Panc1 (cell line): ENCODE data around the gene ENTREP1. TPM values are rescaled to one million over a fixed set of nuclear protein-coding genes. Genes with fewer than 3 reads are reported as not detected.

Source experiments
- ATAC-seq: fragments of 200-7000 bp; cut with Tn5 transposase; 2 replicates; pipeline ENCODE4 v1.9.1; 2020; ENCODE audit warnings: mild to moderate bottlenecking, moderate library complexity
- BruUV-seq: library from RNA; stranded (reverse); fragments of 400-500 nt; replicated peaks from 2 replicates; lab custom pipeline; 2021; lab: Mats Ljungman, UMichigan
- CTCF ChIA-PET: fragments of 300-600 bp; sonication (Branson Sonifier 250); formaldehyde crosslinking; loops from one replicate; lab custom pipeline; 2022; ENCODE audit warnings: antibody characterized with exemption; lab: Charles Lee
- POLR2A ChIA-PET: fragments of 300-600 bp; sonication (Branson Sonifier 250); formaldehyde crosslinking; loops from one replicate; lab custom pipeline; 2022; ENCODE audit warnings: antibody characterized with exemption; lab: Charles Lee
- DNase-seq: peaks from one replicate; pipeline ENCODE4 v3.0.0-alpha.2; 2010; ENCODE audit warnings: low read depth, low spot score
- H3K27ac ChIP-seq: 2 replicates; pipeline ENCODE4 v1.5.1; 2011; ENCODE audit warnings: mild to moderate bottlenecking, low read length, inconsistent platforms
- H3K27me3 ChIP-seq: fragments of 200-500 bp; sonication (Bioruptor generic); 2 replicates; pipeline ENCODE4 v1.6.0; 2014; ENCODE audit warnings: low read length, inconsistent platforms; ENCODE audit not compliant: control insufficient read depth, insufficient read depth
- H3K36me3 ChIP-seq: fragments of 200-500 bp; sonication (Bioruptor generic); 2 replicates; pipeline ENCODE4 v1.5.1; 2014; ENCODE audit warnings: inconsistent platforms, mild to moderate bottlenecking, low read length, moderate library complexity; ENCODE audit not compliant: control insufficient read depth, insufficient read depth
- H3K4me1 ChIP-seq: 2 replicates; pipeline ENCODE4 v1.5.1; 2011; ENCODE audit warnings: inconsistent platforms, mild to moderate bottlenecking, low read length, moderate library complexity; ENCODE audit not compliant: control insufficient read depth, insufficient read depth
- H3K4me3 ChIP-seq, 2 experiments: 2 replicates each; pipeline ENCODE4 v1.5.1; 2011 to 2012; ENCODE audit warnings: low read depth in 2 of 2, low read length in 2 of 2, mild to moderate bottlenecking in 2 of 2, inconsistent platforms in 1 of 2, moderate library complexity in 1 of 2
- H3K9me3 ChIP-seq: fragments of 200-500 bp; sonication (Bioruptor generic); 2 replicates; pipeline ENCODE4 v1.5.1; 2014; ENCODE audit warnings: low read depth, mild to moderate bottlenecking, inconsistent platforms, low read length, moderate library complexity; ENCODE audit not compliant: control insufficient read depth, insufficient read depth
- CTCF ChIP-seq: fragments of 450-650 bp; IDR thresholded peaks from 2 replicates; pipeline ENCODE4 v1.5.1; 2017; ENCODE audit warnings: mild to moderate bottlenecking
- POLR2AphosphoS5 ChIP-seq: IDR thresholded peaks from 2 replicates; pipeline ENCODE4 v1.6.1; 2012; ENCODE audit warnings: mild to moderate bottlenecking, low read depth, low read length, moderate library complexity
- REST ChIP-seq, 2 experiments: IDR thresholded peaks; 2 replicates each; pipeline ENCODE4 v1.6.1; 2011 to 2012; ENCODE audit warnings: low read depth in 2 of 2, control low read depth in 1 of 2, low read length in 1 of 2, mild to moderate bottlenecking in 1 of 2, moderate library complexity in 1 of 2; ENCODE audit not compliant: insufficient read depth in 1 of 2
- SIN3A ChIP-seq: IDR thresholded peaks from 2 replicates; pipeline ENCODE4 v1.6.1; 2012; ENCODE audit warnings: low read depth, mild to moderate bottlenecking, low read length, moderate library complexity, borderline replicate concordance; ENCODE audit not compliant: insufficient read depth
- TCF7L2 ChIP-seq: IDR thresholded peaks from 2 replicates; pipeline ENCODE4 v1.6.1; 2011; ENCODE audit warnings: mild to moderate bottlenecking, low read depth, low read length, inconsistent platforms
- in situ Hi-C: cut with HindIII; loops from 2 replicates; pipeline ENCODE4 v1.10.0; 2016; ENCODE audit warnings: low sequenced_read_pairs, low pct_unique_long_range_greater_than_20kb
- intact Hi-C: fragments of 100-400 bp; cut with micrococcal nuclease; formaldehyde crosslinking; loops from one replicate; pipeline ENCODE4 v1.10.0; 2022; ENCODE audit not compliant: unreplicated experiment
- total RNA-seq: library from RNA; stranded (reverse); gene quantifications from one replicate; pipeline ENCODE4 v1.2.1, GENCODE V29; 2021; ENCODE audit not compliant: unreplicated experiment

Gene ENTREP1
- total RNA-seq, 1 experiment from 2014 or later, result 0.13 TPM

- Histone ChIP-seq H3K9me3 (no peaks in the 10 kb centered on the region), H3K4me1 (no peaks in the 10 kb centered on the region), H3K27ac (no peak overlapping the region), H3K4me3 (no peak overlapping the region), H3K36me3 (no peaks in the 10 kb centered on the region), H3K27me3 (peaks cover 2% of the 10 kb centered on the region; the same call in 1 of the 2 replicates)
- no peak for DNase-seq
- ChIA-PET POLR2A (no interaction called here), CTCF (no interaction called here)
- no TSS peak for BruUV-seq
- in situ Hi-C loops, result no loop called here
- TF ChIP-seq TCF7L2 (no peak), REST (IDR thresholded peaks at IDR 0.05; ENCODE audit: insufficient read depth in 1 of 2, low read depth in 2 of 2, low read length in 1 of 2) (no peak), POLR2AphosphoS5 (no peak), SIN3A (no peak), CTCF (no peak)
- ATAC-seq, result no peak
- intact Hi-C loops, result no loop called here
These were observed 39.6 kb downstream of the ENTREP1 start for GRCh38 chr9:69364510-69365150.

DNA sequence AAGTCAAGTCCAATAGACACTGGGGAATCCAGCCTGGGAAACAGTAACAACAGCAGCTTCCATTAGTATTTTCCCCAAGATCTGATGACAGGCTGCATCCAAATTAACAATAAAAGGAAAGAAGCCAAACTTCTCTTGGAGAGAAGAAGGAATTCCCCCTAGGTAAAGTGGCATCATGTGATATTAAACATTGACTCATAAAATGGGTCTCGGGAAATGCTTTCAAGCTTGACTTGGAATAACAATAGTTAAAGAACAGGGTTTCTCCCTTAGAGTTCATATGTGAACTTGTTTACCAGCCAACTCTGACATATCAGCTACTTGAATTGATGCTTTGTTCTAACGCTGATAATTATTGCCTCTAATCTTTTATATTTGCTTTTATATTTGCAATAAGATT lies 45.4 kb downstream of the ENTREP1 start:
- in situ Hi-C loops, result no loop called here
- DNase-seq, result no peak

More for the DNA sequence above, 45.4 kb downstream of the ENTREP1 start:
- H3K4me3 ChIP-seq, result no peak overlapping the region
- no peaks in the 10 kb centered on the region for H3K27me3 ChIP-seq
- no peak for ATAC-seq
- no TSS peak for BruUV-seq
- CTCF ChIA-PET, result no interaction called here
- intact Hi-C loops, result no loop called here
- no peak for TF ChIP-seq TCF7L2
- no peak for TF ChIP-seq CTCF
- no peak for TF ChIP-seq POLR2AphosphoS5
- no peak for TF ChIP-seq REST (IDR thresholded peaks at IDR 0.05; ENCODE audit: insufficient read depth in 1 of 2, low read depth in 2 of 2, low read length in 1 of 2)
- no peak for TF ChIP-seq SIN3A
- no peak overlapping the region for H3K27ac ChIP-seq
- H3K36me3 ChIP-seq, result no peaks in the 10 kb centered on the region
- H3K9me3 ChIP-seq, result no peaks in the 10 kb centered on the region
- no peaks in the 10 kb centered on the region for H3K4me1 ChIP-seq
- POLR2A ChIA-PET, result no interaction called here
